ENCODE measurements around the gene INO80D.
"Not testable (repeated sequence)": the region's sequence is repeated elsewhere in the genome, so short reads cannot be mapped to it uniquely, and the experiment has no call there.

Gene INO80D, protein sequence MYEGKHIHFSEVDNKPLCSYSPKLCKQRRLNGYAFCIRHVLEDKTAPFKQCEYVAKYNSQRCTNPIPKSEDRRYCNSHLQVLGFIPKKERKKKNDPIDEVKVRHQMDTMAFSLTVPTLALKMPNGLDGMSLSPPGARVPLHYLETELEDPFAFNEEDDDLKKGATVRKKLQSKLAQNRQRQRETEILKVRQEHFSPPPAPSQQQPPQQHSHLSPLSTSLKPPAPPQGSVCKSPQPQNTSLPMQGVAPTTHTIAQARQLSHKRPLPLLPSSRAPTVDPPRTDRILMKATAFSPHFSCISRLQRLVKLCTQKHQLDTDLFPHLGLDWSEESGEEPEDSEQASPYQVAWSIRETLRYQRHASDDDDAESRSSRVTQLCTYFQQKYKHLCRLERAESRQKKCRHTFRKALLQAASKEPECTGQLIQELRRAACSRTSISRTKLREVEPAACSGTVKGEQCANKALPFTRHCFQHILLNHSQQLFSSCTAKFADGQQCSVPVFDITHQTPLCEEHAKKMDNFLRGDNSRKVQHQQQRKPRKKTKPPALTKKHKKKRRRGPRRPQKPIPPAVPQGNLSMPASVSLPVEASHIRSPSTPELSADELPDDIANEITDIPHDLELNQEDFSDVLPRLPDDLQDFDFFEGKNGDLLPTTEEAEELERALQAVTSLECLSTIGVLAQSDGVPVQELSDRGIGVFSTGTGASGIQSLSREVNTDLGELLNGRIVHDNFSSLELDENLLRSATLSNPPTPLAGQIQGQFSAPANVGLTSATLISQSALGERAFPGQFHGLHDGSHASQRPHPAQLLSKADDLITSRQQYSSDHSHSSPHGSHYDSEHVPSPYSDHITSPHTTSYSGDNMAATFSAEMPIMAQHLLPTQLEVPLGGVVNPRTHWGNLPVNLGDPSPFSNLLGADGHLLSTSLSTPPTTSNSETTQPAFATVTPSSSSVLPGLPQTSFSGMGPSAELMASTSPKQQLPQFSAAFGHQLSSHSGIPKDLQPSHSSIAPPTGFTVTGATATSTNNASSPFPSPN

DNA sequence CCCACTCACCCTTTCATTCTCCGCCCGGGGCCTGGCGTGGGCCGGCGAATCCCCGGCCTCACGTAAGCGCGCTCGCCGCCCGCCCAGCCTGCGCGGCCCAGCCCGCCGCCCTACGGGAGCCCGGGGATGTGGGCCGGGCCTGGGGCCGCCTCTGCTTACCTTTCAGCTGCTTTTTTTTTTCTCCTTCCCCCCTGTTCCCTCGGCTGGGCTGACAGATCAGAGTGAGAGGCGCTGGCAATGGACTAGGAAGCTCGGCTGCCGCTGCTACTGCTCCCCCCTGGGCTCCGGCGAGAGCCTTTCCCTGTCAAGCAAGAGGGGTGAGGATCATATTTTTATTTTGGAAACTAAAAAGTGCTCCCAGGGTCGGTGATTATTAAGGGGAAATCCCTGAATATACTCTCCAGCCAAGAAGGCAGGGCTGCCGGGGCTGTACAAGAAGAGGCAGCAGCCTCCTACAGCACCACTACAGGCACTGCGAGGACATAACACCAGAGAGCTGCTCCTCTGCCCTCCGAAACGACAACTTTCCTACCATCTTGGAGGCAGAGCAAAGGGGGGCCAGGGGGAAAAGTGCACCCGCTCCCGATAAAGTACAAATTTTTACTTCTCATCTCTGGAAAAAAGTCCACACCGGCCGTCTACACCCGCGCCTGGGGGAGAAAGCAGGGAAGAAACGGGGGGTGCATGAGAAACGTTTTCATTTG, at the start of gene INO80D:
Gene INO80D, minus strand, starts transcription at position 433 of the 704 bp plus-strand sequence. CDS start 23,158 bp downstream, outside the sequence.
- in situ Hi-C loops (cut with MboI; ENCODE audit: low sequenced_read_pairs), result no loop called here

GRCh38 chr2:206127656-206128055, 41.7 kb upstream of the INO80D start:
- in situ Hi-C loops (cut with MboI; ENCODE audit: low sequenced_read_pairs), result no loop called here

DNA sequence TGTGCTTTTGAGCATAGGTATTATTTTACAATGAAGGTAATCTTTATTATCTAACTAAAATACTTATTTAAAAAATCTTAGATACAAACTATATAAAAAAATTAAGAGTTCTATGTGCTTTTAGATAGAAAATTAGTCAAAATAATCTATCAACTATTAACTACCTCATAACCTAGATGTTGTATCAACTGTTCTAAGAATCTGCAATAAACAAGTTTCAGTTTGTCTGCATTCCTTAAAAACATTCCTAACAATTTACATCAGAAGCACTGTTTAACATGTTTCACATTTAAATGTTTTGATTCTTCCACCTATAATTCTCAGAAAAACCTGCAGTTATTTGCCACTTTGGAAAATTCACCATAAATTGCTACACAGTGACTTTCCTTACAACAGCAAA, 39.9 kb upstream of the INO80D start:
- in situ Hi-C loops (cut with MboI; ENCODE audit: low sequenced_read_pairs), result no loop called here

GRCh38 chr2:206122569-206122968, 36.6 kb upstream of the INO80D start:
- in situ Hi-C loops (cut with MboI; ENCODE audit: low sequenced_read_pairs), result not testable (repeated sequence)

DNA sequence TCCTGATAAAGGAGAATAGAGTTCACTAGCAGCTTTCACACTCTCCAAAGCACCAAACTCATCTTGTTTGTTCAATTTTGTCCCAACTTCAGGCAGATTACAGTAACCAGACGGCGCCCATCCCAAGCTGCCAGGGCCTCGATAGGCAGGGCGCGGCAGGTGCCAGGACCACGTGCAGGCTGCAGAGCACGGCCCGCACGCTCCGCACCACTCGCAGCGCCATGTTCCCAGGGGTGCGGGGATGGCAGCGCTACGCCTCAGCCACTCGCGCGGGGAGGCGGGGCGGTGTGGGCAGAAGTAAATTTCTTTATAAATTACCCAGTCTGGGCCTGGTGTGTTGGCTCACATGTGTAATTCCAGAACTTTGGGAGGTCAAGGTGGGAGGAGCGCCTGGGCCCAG, 30.3 kb upstream of the INO80D start:
- in situ Hi-C loops (cut with MboI; ENCODE audit: low sequenced_read_pairs), result no loop called here

GRCh38 chr2:206115026-206115578, 29.1 kb upstream of the INO80D start:
- in situ Hi-C loops (cut with MboI; ENCODE audit: low sequenced_read_pairs), result no loop called here

DNA sequence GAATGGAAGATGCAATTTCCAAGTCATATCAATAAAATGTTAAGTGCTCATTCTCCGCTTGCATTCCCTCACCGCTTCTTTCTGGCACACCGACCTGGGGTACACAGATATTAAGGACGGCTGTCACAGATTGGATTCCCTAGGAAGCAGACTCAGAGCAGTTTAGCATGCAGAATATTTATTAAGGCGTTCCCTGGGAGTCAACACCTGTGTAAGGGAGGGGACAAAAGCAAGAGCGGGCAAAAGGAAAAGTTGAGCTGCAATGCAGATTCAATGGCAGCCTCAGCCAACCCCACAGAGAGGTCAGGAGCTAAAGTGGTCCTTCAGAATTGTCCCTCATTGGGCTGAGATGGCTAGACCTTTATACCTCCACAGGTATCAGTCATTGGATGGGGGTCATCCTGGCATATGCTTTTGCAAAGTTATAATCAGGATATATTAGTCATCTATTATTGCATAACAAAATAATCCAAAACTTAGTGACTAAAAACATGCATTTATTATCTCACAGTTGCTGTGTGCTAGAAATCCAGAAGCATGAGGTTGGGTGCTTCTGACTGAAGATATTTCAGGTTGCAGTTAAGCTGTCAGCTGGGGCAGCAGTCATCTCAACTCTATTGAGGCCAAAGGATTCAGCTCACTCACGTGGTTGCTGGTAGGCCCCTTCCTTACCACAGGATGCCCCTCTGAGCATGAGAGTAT, 27.0 kb upstream of the INO80D start:
- in situ Hi-C loops (cut with MboI; ENCODE audit: low sequenced_read_pairs), result no loop called here

DNA sequence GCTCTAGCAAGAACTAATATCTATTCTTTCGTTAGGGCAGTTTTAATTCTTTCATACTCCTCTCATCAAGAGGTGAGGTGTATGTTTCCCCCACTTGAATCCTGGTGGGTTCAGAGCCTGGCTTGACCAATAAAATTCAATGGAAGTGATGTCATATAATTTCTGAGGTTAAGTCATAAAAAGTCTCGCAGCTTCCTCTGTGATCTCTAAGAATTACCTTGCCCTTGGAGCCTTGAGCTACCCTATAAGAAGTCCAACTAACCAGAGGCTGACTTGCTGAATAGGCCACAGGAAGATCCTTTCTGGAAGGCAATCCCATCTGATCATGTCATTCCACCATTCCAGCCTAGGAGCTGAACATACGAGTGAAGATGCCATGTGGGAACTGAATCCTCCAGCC, 26.1 kb upstream of the INO80D start:
- in situ Hi-C loops (cut with MboI; ENCODE audit: low sequenced_read_pairs), result no loop called here

GRCh38 chr2:206108713-206109112, 22.7 kb upstream of the INO80D start:
- in situ Hi-C loops (cut with MboI; ENCODE audit: low sequenced_read_pairs), result no loop called here

DNA sequence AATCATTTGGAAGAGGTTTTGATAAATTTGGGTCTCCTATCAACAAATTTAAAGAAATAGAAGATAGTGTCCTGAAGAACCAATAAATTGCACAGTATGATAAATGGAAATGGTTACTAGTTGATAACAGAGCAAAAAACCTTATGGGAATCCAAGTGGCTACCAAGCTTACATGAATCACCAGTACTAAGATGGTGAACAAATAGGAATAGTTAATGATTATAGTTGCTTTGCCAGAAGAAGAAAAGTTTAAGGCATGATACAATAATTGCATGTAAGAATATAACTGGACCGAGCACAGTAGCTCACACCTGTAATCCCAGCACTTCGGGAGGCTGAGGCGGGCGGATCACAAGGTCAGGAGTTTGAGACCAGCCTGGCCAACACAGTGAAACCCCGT, 19.6 kb upstream of the INO80D start:
- in situ Hi-C loops (cut with MboI; ENCODE audit: low sequenced_read_pairs), result no loop called here

GRCh38 chr2:206105038-206105437, 19.1 kb upstream of the INO80D start:
- in situ Hi-C loops (cut with MboI; ENCODE audit: low sequenced_read_pairs), result no loop called here

GRCh38 chr2:206098872-206099271, 12.9 kb upstream of the INO80D start:
- in situ Hi-C loops (cut with MboI; ENCODE audit: low sequenced_read_pairs), result not testable (repeated sequence)

DNA sequence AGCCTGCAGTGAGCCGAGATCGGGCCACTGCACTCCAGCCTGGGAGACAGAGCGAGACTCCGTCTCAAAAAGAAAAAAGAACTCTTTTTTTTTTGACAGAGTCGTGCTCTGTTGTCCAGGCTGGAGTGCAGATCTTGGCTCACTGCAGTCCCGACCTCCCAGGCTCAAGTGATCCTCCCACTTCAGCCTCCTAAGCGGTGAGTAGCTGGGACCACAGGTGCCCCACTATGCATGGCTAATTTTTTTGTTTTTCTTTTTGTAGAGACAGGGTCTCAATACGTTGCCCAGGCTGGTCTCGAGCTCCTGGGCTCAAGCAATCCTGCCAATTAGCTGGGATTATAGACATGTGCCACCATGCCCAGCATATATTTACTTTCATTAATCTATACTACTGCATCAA, 12.5 kb upstream of the INO80D start:
- in situ Hi-C loops (cut with MboI; ENCODE audit: low sequenced_read_pairs), result no loop called here

DNA sequence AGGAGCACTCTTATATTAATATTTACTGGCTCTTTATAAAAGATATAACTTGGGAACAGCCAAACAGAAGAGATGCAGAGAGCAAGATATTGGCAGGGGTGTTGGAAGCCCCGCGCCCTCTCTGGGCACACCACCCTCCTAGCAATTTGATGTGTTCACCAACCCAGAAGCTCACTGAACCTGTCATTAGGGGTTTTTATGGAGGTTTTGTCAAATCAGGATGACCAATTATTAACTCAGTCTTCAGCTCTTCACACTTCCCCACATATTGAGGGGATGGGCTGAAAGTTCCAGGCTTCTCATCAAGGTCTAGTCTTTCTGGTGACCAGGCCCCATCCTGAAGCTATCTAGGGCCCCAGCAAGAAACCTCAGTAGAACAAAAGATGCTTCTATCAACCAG, 10.9 kb upstream of the INO80D start:
- in situ Hi-C loops (cut with MboI; ENCODE audit: low sequenced_read_pairs), result no loop called here

DNA sequence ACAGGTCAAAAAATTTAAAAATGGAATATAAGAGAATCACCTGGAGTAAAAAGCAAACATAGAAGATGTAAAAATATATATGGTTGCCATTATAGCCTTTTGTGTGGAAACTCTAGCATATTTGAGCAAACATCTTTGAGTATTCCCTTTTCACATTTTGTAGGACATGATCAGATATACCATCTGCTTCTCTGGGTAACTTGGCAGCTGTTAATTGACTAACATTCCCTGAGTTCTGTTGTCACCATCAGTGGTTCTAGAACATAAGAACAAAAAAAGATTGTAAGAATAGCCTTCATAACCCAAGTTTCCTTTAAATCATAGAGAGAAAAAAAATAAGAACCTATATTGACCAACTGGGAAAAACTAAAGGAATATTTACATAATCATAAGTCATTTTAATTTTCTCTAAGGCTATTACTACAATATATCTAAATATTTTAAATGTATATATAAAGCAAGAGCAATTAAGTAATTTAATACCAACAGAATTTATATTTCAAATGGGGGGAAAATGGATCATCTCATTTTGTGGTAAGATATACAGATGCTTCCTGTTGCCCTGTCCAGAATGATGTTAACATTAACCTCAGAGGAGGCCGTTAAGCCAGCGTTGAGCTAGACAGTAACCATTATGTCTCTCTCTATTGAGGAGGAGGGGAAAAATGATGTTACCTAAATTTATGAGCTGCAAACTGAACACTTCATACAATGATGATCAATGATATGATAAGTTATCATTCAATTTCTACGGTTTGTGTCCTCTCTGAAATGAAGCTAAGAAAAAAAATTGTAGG, 9.8 kb upstream of the INO80D start:
- in situ Hi-C loops (cut with MboI; ENCODE audit: low sequenced_read_pairs), result no loop called here

DNA sequence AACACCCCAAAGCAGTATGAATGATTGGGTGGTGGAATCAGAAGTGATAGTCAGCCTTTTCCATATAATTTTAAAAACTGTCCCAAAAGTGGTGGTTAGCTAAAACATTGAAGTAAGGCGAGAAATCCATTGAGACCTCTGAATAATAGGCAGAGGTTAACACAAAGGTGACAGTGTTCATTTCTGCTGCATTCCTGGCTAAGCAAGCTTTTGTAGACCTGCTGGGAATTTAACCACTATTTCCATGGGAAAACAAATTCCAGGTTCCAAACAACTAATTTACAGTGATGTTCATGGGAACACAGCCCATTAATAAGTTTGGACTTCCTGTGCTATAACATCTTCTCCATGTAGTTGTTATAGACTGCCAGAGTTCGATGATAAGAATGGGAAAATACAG, 6.3 kb upstream of the INO80D start:
- in situ Hi-C loops (cut with MboI; ENCODE audit: low sequenced_read_pairs), result no loop called here

DNA sequence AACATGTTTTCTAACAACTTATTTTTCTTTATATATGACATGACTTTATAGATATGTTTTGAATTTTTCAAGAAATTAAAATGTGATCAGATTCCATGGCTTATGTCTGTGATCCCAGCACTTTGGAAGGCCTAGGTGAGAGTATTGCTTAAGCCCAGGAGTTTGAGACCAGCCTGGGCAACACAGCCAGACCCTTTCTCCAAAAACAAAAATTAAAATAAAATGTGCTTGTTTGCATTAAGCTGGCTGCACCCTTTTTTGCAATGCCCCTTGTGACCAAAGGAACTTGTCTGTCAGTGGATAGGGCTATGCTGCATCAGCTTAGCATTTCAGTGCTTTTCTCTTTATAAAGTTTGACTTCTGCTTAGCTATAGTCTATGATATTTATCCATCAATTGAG, 2.3 kb upstream of the INO80D start:
- in situ Hi-C loops (cut with MboI; ENCODE audit: low sequenced_read_pairs), result no loop called here

GRCh38 chr2:206086716-206087350, 859 bp upstream of the INO80D start:
- in situ Hi-C loops (cut with MboI; ENCODE audit: low sequenced_read_pairs), result no loop called here

Measured in HL-60/S4 (cell line).